Panc1 (cell line): ENCODE data around the gene LDLRAD4. TPM values are rescaled to one million over a fixed set of nuclear protein-coding genes. Genes with fewer than 3 reads are reported as not detected.

ENCODE experiments used
- ATAC-seq: fragments of 200-7000 bp; cut with Tn5 transposase; 2 replicates; pipeline ENCODE4 v1.9.1; 2020; ENCODE audit warnings: mild to moderate bottlenecking, moderate library complexity
- BruUV-seq: library from RNA; stranded (reverse); fragments of 400-500 nt; replicated peaks from 2 replicates; lab custom pipeline; 2021; lab: Mats Ljungman, UMichigan
- CTCF ChIA-PET: fragments of 300-600 bp; sonication (Branson Sonifier 250); formaldehyde crosslinking; loops from one replicate; lab custom pipeline; 2022; ENCODE audit warnings: antibody characterized with exemption; lab: Charles Lee
- POLR2A ChIA-PET: fragments of 300-600 bp; sonication (Branson Sonifier 250); formaldehyde crosslinking; loops from one replicate; lab custom pipeline; 2022; ENCODE audit warnings: antibody characterized with exemption; lab: Charles Lee
- DNase-seq: peaks from one replicate; pipeline ENCODE4 v3.0.0-alpha.2; 2010; ENCODE audit warnings: low read depth, low spot score
- H3K27ac ChIP-seq: 2 replicates; pipeline ENCODE4 v1.5.1; 2011; ENCODE audit warnings: mild to moderate bottlenecking, low read length, inconsistent platforms
- H3K27me3 ChIP-seq: fragments of 200-500 bp; sonication (Bioruptor generic); 2 replicates; pipeline ENCODE4 v1.6.0; 2014; ENCODE audit warnings: low read length, inconsistent platforms; ENCODE audit not compliant: control insufficient read depth, insufficient read depth
- H3K36me3 ChIP-seq: fragments of 200-500 bp; sonication (Bioruptor generic); 2 replicates; pipeline ENCODE4 v1.5.1; 2014; ENCODE audit warnings: inconsistent platforms, mild to moderate bottlenecking, low read length, moderate library complexity; ENCODE audit not compliant: control insufficient read depth, insufficient read depth
- H3K4me1 ChIP-seq: 2 replicates; pipeline ENCODE4 v1.5.1; 2011; ENCODE audit warnings: inconsistent platforms, mild to moderate bottlenecking, low read length, moderate library complexity; ENCODE audit not compliant: control insufficient read depth, insufficient read depth
- H3K4me3 ChIP-seq, 2 experiments: 2 replicates each; pipeline ENCODE4 v1.5.1; 2011 to 2012; ENCODE audit warnings: low read depth in 2 of 2, low read length in 2 of 2, mild to moderate bottlenecking in 2 of 2, inconsistent platforms in 1 of 2, moderate library complexity in 1 of 2
- H3K9me3 ChIP-seq: fragments of 200-500 bp; sonication (Bioruptor generic); 2 replicates; pipeline ENCODE4 v1.5.1; 2014; ENCODE audit warnings: low read depth, mild to moderate bottlenecking, inconsistent platforms, low read length, moderate library complexity; ENCODE audit not compliant: control insufficient read depth, insufficient read depth
- POLR2AphosphoS5 ChIP-seq: IDR thresholded peaks from 2 replicates; pipeline ENCODE4 v1.6.1; 2012; ENCODE audit warnings: mild to moderate bottlenecking, low read depth, low read length, moderate library complexity
- REST ChIP-seq, 2 experiments: IDR thresholded peaks; 2 replicates each; pipeline ENCODE4 v1.6.1; 2011 to 2012; ENCODE audit warnings: low read depth in 2 of 2, control low read depth in 1 of 2, low read length in 1 of 2, mild to moderate bottlenecking in 1 of 2, moderate library complexity in 1 of 2; ENCODE audit not compliant: insufficient read depth in 1 of 2
- SIN3A ChIP-seq: IDR thresholded peaks from 2 replicates; pipeline ENCODE4 v1.6.1; 2012; ENCODE audit warnings: low read depth, mild to moderate bottlenecking, low read length, moderate library complexity, borderline replicate concordance; ENCODE audit not compliant: insufficient read depth
- TCF7L2 ChIP-seq: IDR thresholded peaks from 2 replicates; pipeline ENCODE4 v1.6.1; 2011; ENCODE audit warnings: mild to moderate bottlenecking, low read depth, low read length, inconsistent platforms
- in situ Hi-C: cut with HindIII; loops from 2 replicates; pipeline ENCODE4 v1.10.0; 2016; ENCODE audit warnings: low sequenced_read_pairs, low pct_unique_long_range_greater_than_20kb
- intact Hi-C: fragments of 100-400 bp; cut with micrococcal nuclease; formaldehyde crosslinking; loops from one replicate; pipeline ENCODE4 v1.10.0; 2022; ENCODE audit not compliant: unreplicated experiment
- total RNA-seq: library from RNA; stranded (reverse); gene quantifications from one replicate; pipeline ENCODE4 v1.2.1, GENCODE V29; 2021; ENCODE audit not compliant: unreplicated experiment
- TF ChIP-seq, protein P1 (sequence below): fragments of 450-650 bp; IDR thresholded peaks from 2 replicates; pipeline ENCODE4 v1.5.1; 2017; ENCODE audit warnings: mild to moderate bottlenecking

LDLRAD4 gene
- total RNA-seq, 1 experiment from 2014 or later = 0.28 TPM

DNA sequence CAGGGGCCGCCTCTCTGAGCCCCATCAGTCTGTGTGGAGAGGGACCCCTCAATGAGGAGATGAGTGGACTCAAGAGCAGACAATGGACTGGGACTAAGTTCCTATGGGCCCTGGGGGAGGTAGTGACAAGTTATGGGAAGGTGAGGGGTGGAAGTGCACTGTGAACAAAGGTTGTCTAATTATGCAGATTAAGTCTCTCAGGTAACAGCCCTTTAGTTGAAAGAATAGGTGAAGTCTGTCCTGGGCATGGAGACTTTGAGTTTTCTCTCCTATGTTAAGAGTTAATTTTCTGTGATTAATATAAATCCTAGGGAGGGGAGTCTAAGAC lies 264.0 kb downstream of the LDLRAD4 start:
- CTCF ChIA-PET = no interaction called here
- in situ Hi-C loops = no loop called here

GRCh38 chr18:13483316-13484270 lies 265.0 kb downstream of the LDLRAD4 start:
- DNase-seq (no peak), ATAC-seq (no peak)

More for the DNA sequence above, 264.0 kb downstream of the LDLRAD4 start:
- Histone ChIP-seq H3K27me3 (0 out of 2 replicates have a peak, but pooled peaks cover 3% of the 10 kb centered on the region), H3K4me3 (no peak overlapping the region), H3K36me3 (no peaks in the 10 kb centered on the region), H3K27ac (no peak overlapping the region), H3K4me1 (no peaks in the 10 kb centered on the region), H3K9me3 (no peaks in the 10 kb centered on the region)
- no TSS peak for BruUV-seq
- DNase-seq = no peak
- no peak for ATAC-seq
- intact Hi-C loops = no loop called here
- POLR2A ChIA-PET = no interaction called here
- TF ChIP-seq POLR2AphosphoS5 = no peak
- no peak for TF ChIP-seq SIN3A
- no peak for TF ChIP-seq REST (IDR thresholded peaks at IDR 0.05; ENCODE audit: insufficient read depth in 1 of 2, low read depth in 2 of 2, low read length in 1 of 2)
- TF ChIP-seq, protein P1, sequence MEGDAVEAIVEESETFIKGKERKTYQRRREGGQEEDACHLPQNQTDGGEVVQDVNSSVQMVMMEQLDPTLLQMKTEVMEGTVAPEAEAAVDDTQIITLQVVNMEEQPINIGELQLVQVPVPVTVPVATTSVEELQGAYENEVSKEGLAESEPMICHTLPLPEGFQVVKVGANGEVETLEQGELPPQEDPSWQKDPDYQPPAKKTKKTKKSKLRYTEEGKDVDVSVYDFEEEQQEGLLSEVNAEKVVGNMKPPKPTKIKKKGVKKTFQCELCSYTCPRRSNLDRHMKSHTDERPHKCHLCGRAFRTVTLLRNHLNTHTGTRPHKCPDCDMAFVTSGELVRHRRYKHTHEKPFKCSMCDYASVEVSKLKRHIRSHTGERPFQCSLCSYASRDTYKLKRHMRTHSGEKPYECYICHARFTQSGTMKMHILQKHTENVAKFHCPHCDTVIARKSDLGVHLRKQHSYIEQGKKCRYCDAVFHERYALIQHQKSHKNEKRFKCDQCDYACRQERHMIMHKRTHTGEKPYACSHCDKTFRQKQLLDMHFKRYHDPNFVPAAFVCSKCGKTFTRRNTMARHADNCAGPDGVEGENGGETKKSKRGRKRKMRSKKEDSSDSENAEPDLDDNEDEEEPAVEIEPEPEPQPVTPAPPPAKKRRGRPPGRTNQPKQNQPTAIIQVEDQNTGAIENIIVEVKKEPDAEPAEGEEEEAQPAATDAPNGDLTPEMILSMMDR = no peak
- TF ChIP-seq TCF7L2 = no peak

More at GRCh38 chr18:13483316-13484270, 265.0 kb downstream of the LDLRAD4 start:
- in situ Hi-C loops = no loop called here
- no peak overlapping the region for H3K4me3 ChIP-seq
- TF ChIP-seq POLR2AphosphoS5 (no peak), REST (IDR thresholded peaks at IDR 0.05; ENCODE audit: insufficient read depth in 1 of 2, low read depth in 2 of 2, low read length in 1 of 2) (no peak), SIN3A (no peak), TCF7L2 (no peak)
- TF ChIP-seq, protein P1 = no peak
- H3K4me1 ChIP-seq = no peaks in the 10 kb centered on the region
- 0 out of 2 replicates have a peak, but pooled peaks cover 3% of the 10 kb centered on the region for H3K27me3 ChIP-seq
- intact Hi-C loops = no loop called here
- H3K36me3 ChIP-seq = no peaks in the 10 kb centered on the region
- CTCF ChIA-PET = no interaction called here
- POLR2A ChIA-PET = no interaction called here
- no peaks in the 10 kb centered on the region for H3K9me3 ChIP-seq
- H3K27ac ChIP-seq = no peak overlapping the region
- BruUV-seq = no TSS peak
